HL-60 (cell line): Measurements from ENCODE around the gene ZMYND10.
A peak's percentile ranks its signal among the peaks of the same experiment; 100 is the strongest.

Experiments
- DNase-seq, 2 experiments: peaks; one replicate each; pipeline ENCODE4 v3.0.0-alpha.2; 2010 to 2020; ENCODE audit warnings: low read depth in 1 of 2, low spot score in 1 of 2
- H3K27ac ChIP-seq: fragments of 250-450 bp; sonication (Bioruptor Pico); replicated peaks from 2 replicates; pipeline ENCODE4 v1.5.1; 2020; ENCODE audit warnings: mild to moderate bottlenecking, moderate library complexity
- H3K27me3 ChIP-seq: fragments of 250-450 bp; sonication (Bioruptor Pico); 2 replicates; pipeline ENCODE4 v1.5.1; 2021; ENCODE audit warnings: mild to moderate bottlenecking, moderate library complexity; ENCODE audit not compliant: insufficient read depth, poor library complexity, severe bottlenecking
- H3K4me3 ChIP-seq: replicated peaks from 2 replicates; pipeline ENCODE4 v1.5.1; 2011; ENCODE audit warnings: mild to moderate bottlenecking, control low read depth, low read length; ENCODE audit not compliant: insufficient read depth
- GABPA ChIP-seq: IDR thresholded peaks from 2 replicates; pipeline ENCODE4 v1.6.1; 2012; ENCODE audit warnings: low read depth
- POLR2AphosphoS5 ChIP-seq: IDR thresholded peaks from 2 replicates; pipeline ENCODE4 v1.6.1; 2012; ENCODE audit warnings: low read depth
- REST ChIP-seq: IDR thresholded peaks from 2 replicates; pipeline ENCODE4 v1.6.1; 2012; ENCODE audit warnings: low read depth; ENCODE audit not compliant: insufficient replicate concordance
- SPI1 ChIP-seq: IDR thresholded peaks from 2 replicates; pipeline ENCODE4 v1.6.1; 2012; ENCODE audit warnings: low read depth, mild to moderate bottlenecking, borderline replicate concordance
- TF ChIP-seq, protein P1 (sequence below): IDR thresholded peaks from one replicate; pipeline ENCODE4 v1.5.1; 2011; ENCODE audit warnings: low read length, control low read depth, inconsistent platforms; ENCODE audit not compliant: insufficient read depth

ZMYND10 gene

GRCh38 chr3:50364573-50365079 lies 19.1 kb upstream of the ZMYND10 start:
- TF ChIP-seq, protein P1, sequence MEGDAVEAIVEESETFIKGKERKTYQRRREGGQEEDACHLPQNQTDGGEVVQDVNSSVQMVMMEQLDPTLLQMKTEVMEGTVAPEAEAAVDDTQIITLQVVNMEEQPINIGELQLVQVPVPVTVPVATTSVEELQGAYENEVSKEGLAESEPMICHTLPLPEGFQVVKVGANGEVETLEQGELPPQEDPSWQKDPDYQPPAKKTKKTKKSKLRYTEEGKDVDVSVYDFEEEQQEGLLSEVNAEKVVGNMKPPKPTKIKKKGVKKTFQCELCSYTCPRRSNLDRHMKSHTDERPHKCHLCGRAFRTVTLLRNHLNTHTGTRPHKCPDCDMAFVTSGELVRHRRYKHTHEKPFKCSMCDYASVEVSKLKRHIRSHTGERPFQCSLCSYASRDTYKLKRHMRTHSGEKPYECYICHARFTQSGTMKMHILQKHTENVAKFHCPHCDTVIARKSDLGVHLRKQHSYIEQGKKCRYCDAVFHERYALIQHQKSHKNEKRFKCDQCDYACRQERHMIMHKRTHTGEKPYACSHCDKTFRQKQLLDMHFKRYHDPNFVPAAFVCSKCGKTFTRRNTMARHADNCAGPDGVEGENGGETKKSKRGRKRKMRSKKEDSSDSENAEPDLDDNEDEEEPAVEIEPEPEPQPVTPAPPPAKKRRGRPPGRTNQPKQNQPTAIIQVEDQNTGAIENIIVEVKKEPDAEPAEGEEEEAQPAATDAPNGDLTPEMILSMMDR: no peak
- no peak for TF ChIP-seq SPI1
- Histone ChIP-seq H3K27ac (no peak overlapping the region), H3K4me3 (peak overlapping the region; percentile 23), H3K27me3 (peaks cover 4% of the 10 kb centered on the region)
- DNase-seq: no peak

- no peak overlapping the region for H3K4me3 ChIP-seq
- no peak overlapping the region for H3K27ac ChIP-seq
- TF ChIP-seq, protein P1: no peak
- TF ChIP-seq REST (no peak), SPI1 (no peak), POLR2AphosphoS5 (no peak), GABPA (no peak)
- no peaks in the 10 kb centered on the region for H3K27me3 ChIP-seq
- DNase-seq: no peak
These were observed 14.2 kb upstream of the ZMYND10 start for GRCh38 chr3:50359760-50360110.

DNA sequence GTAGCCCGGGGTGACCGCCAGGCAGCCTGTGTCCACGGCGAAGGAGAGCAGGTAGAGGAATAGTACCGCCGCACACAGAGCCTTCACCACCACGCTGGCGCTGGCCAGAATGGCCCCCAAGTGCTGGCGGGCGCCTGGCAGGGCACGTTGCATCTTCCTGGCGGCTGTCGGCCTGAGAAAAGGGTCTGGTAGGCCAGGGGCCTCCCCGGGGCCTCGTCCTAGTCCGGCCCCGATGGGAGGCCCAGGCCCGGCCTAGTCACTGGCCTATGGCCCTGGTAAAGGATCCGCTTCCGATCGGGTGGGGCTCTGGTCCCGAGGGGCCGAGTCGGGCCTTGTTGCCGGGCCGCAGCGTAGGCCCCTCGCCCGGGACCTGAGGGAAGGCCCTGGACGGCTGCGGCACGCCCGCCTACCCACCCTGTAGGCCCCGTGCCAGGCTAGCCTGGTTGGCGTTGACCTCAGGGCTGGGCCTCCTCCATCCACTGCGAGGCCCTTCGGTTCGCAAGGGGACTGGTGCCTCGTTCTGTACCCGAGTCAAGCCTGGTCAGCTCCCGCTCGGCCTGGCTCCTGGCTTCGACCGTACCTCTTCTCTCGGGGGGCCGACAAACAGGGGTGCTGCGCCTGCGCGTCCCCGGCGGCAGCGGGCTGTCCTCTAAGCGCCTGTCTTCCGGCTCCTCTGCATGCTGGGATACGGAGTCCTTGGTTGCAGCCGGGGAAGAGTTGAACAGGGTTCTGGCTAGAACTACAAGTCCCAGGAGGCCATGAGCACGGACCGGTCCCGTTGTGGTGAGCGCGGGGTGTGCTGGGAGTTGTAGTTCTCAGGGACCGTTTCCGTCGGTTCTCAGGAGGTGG lies 13.6 kb upstream of the ZMYND10 start, which contains the start of gene TMEM115:
Gene TMEM115, minus strand, starts transcription at position 611 of the 849 bp plus-strand sequence. Its CDS starts 458 bp downstream, at position 153.
- Histone ChIP-seq H3K27ac (peak within 1 kb of the TSS; percentile 80), H3K27me3 (no peaks in the 10 kb centered on the region), H3K4me3 (peak within 1 kb of the TSS; percentile 85)
- DNase-seq: peak; percentile 98 to 99
- no peak for TF ChIP-seq SPI1
- TF ChIP-seq GABPA: peak; percentile 83

GRCh38 chr3:50358355-50358910 lies 12.9 kb upstream of the ZMYND10 start:
- TF ChIP-seq, protein P1: no peak
- TF ChIP-seq REST: no peak
- no peak for TF ChIP-seq POLR2AphosphoS5
- Histone ChIP-seq H3K27ac (peak overlapping the region; percentile 80), H3K4me3 (peak overlapping the region; percentile 85), H3K27me3 (no peaks in the 10 kb centered on the region)
- no peak for DNase-seq
